HG03558 (cell line): ENCODE data around the gene CHURC1.

ENCODE experiments used
- ATAC-seq: cut with Tn5 transposase; IDR thresholded peaks from one replicate; pipeline ENCODE4 v1.9.1; 2021; ENCODE audit warnings: moderate number of reproducible peaks; ENCODE audit not compliant: unreplicated experiment; ENCODE audit errors: extremely low read depth

CHURC1 gene

DNA sequence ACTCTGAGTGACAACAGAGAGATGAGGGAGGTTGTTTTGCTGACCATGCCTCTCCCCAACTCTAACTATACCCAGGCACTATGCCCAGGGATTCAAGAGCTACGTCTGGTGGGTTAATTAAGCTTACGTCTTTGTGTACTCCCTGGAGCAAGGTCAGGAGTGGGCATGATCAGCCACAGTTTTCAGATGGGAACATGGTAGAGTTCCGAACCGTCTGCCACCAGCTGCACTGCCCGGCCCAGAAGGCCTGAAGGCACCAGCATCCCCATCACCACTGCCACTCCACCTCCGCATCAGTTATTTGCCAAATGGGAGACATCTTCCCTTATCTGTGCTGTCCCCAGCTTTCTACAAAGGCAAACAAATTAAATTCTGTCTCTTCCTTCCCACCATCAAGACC is 39.4 kb downstream of the CHURC1 start:
- ATAC-seq = no peak

DNA sequence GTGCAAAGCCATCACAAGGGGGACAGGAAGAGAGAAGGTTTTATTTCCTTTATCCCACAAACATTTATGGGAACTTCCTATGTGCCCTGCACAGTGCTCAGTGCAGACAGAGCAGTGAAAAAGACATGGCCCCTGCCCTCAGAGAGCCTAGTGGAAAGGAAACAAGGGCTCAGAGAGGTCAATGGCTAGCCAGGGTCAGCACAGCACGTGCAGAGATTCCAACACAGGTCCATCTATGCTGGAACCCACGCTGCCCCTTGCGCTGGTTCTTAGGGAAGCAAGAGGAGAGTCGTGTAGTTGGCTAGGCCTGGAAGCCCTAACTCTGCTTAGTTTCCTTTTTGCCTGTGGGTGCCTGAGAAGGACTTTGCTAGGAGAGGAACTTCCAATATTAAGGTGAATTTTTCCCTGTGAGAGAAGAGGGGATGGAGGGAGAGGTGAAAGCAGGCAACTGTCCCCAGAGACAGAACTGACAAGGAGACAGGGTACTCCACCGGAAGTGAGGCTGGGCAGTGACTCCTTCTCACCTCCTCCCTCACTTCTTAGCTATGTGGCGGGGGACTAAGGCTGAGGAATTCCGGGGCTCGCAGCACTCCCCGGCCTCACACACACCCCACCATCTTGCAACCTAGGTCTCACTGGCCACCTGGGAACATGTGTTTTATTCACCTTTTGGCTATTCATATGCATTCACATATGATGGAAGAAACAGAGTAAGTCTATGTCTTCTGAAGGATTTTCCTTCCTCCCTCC is 40.4 kb downstream of the CHURC1 start:
- no peak for ATAC-seq

DNA sequence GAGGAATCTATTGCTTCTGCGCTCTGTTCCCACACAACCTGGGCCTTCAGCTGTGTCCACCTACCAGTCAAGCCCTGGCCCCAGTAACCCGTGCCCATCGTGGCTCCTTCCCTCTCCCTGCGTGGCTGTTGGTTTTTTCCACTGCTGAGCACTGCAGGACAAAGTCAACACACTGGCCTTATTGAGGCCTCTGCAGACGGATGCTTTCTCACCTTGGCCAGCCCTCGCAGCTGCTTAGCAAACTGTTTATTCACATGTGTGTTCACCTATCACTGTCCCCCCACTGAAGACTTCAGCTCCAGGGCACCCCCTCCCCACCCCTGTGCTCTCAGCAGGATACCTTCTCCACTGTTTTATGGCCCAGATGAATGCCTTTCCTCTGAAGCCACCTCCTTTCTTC is 41.0 kb downstream of the CHURC1 start:
- no peak for ATAC-seq

DNA sequence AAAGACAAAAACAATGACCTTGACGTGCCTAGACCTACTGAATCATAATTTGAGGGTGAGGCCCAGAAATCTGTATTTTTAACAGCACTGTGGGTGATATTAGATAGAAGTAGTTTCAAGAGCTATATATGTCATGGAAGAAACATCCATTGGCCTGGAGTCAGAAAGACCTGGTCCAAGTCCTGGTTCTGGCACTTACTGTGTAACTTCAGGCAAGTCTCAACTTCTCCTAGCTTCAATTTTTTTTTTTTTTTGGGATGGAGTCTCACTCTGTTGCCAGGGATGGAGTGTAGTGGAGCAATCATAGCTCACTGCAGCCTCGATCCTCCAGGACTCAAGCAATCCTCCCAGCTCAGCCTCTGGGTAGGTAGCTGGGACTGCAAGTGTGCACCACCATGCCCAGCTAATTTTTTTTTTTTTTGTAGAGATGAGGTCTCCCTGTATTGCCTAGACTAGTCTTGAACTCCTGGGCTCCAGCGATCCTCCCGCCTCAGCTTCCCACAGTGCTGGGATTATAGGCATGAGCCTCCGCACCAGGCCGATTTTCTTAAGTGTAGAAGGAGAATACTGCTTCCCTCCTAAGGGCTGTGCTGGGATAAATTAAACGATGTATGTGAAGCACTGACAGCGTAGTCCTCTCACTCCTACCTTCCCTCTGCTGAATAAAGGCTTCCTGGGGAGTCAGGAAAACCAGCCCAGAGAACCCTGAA is 42.6 kb downstream of the CHURC1 start:
- ATAC-seq = no peak

DNA sequence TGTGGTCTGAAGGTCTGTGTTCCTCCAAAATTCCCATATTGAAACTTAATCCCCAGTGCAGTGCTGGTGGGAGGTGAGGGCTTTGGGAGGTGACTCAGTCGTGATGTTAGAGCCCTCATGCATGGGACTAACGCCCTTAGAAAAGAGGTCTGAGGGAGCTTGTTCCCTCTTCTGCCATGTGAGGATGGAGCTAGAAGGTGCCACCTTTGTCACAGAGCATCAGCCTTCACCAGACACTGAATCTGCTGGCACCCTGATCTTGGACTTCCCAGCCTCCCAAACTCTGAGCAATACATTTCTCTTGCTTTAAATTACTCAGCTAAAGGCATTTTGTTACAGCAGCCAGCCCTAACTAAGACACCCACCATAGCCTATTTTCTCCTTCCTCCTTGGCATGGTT is 43.9 kb downstream of the CHURC1 start:
- ATAC-seq = no peak

DNA sequence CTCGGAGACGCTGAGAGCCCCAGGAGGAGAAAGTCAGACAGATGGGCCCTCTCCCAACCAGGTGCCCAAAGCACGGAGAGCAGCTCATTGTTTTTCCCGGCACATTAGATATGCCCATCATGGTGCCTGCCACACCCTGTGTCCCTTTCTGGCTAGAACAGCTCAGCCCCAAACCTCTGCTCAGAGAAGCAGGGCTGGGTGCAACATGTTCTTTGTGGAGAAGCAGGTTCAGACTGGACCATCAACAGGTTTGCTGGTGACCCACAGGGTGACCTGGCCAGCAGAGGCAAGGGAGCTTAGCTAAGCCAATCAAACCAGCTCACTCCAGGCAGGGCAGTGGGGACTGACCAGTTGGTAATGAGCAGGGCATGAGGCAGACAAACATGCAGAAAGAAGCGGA is 44.5 kb downstream of the CHURC1 start:
- no peak for ATAC-seq

DNA sequence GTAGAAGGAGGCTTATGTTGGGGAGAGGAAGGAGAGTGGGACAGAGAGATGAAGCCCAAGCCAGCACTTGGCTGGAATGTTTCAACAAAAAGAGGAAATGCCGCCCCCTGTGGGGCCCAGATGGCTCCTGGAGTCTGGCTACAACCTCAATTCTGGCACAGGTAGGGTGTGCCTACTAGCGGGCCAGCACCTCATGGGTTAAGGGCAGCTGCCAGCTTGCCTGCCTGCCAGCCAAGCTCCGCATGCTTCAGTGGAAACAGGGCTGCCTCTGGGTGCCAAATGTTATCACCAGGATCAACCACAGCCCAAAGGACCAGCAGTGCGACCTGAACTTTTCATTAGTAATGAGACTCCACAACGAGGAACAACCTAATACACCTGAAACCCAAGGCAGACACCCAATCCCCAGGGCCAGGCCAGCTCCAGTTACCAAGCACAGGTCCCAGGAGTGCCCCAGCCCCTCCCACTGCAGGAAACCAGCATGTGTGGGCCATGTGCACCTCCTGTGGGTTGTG is 46.6 kb downstream of the CHURC1 start:
- ATAC-seq = no peak

DNA sequence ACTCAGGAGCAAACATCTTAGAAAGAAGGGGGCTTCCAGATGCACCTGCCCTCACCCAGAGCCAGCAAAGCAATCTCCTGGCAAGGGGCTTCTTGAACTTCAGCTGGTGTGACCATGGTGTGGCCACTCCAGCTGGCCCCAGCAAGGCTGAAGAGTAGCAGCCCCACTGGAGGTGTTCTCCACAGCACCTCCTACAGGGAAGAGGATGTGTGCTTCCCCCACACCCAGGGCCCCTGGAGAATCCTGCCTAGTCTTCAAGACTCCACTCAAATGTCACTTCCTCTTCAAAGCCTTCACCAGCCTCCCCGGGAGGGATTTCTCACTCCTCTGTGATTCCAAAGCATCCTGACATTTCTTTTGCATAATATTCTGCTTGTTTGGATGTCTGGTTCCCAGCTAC is 49.4 kb downstream of the CHURC1 start:
- ATAC-seq = no peak

DNA sequence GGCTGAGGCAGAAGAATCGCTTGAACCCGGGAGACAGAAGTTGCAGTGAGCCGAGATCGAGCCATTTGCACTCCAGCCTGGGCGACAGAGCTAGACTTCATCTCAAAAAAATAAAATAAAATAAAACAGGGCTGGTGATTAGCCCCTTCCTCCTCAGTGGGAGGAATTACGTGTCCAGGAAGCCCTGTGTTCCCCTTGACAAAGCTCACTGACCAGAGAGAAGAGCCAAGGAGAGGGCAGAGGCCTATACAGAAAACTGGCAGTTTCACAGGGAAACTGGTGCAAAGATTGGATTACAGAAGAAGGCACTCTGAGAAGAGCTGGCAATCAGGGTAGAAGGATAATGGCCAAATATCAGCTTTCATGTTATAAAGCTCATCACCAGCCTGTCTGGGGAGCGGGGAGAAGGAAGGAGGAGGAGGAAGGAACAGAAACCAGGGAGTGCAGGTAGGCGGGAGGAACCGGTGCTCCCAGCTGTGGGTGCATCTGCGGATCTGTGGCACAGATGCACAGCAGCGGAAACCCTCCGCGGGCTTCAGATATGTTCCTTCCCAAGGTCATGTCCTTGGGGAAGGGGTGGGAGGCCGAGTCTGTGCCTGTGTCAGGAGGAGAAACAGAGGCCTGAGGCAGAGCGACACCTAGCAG is 51.2 kb downstream of the CHURC1 start:
- no peak for ATAC-seq

DNA sequence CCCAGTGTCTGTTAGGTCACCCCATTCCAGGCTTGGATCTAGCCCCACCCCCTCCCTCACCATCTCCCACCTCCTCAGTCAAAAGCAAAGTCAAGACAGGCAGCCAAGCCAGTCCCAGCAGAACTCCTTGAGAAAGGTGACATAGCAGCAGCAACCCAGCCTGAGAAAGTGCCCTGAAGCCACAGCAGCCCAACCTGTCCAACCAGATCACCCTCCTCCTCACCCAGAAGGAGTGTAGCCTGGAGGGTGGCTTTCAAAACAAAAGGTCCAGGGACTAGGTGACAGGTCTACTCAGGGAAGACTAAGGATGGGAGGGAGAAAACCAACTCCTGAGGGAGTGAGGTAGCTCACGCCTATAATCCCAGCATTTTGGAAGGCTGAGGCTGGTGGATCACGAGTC is 52.7 kb downstream of the CHURC1 start:
- ATAC-seq = no peak

DNA sequence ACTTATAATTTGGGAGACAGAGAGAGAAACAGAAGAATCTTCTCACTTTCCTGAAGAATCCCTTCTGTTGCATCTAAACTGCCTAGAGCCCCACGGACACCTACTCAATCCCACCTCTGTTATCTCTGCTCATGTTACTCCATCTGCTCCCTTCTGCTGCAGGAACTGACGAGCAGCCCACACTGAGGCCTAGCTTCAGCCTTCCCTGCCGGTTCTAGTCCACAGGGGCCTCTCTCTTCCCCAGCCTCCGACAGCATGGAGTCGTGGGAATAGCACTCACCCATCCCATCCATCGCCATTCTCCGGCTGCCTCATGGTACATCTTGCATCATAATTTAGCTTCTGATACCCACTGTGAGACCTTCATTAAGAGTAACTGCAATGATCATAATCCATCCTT is 53.9 kb downstream of the CHURC1 start:
- no peak for ATAC-seq

DNA sequence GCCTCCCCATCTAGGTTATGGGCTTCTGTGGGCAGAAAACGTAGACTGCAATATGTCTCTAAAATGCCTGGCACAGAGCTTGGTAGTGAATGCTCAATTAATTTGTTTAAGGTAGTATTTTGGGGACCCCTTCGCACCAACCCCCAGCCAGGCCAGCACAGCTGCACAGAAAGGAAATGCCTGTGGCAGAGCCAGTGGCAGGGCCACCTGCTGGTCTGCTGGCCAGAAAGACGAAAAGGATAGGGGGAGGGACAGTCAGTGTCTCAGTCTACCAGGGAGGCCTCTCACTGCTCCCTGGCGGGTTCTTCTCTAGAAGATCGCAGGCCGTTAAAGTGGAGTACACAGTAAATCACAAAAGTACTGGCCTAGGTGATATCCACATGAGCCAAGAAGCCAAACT is 54.4 kb downstream of the CHURC1 start:
- no peak for ATAC-seq

DNA sequence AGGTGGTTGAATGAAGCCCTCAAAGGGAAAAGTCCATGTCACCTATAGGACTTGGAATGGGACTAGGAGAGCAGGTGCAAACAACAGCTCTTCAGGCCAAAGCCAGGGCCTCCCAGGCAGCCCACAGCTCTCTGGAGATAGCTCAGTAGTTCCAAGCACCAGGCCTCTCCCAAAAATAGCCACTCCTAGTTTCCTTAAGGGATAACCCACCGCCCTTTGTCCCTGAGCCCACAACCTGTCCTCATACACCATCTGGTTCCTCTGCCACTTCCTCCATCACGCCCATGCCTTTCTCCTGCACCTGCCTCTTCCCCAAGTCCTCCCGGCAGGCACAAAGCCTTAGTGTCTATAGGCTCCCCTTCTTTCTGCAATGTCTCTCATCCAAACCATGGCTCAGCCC is 55.8 kb downstream of the CHURC1 start:
- no peak for ATAC-seq

DNA sequence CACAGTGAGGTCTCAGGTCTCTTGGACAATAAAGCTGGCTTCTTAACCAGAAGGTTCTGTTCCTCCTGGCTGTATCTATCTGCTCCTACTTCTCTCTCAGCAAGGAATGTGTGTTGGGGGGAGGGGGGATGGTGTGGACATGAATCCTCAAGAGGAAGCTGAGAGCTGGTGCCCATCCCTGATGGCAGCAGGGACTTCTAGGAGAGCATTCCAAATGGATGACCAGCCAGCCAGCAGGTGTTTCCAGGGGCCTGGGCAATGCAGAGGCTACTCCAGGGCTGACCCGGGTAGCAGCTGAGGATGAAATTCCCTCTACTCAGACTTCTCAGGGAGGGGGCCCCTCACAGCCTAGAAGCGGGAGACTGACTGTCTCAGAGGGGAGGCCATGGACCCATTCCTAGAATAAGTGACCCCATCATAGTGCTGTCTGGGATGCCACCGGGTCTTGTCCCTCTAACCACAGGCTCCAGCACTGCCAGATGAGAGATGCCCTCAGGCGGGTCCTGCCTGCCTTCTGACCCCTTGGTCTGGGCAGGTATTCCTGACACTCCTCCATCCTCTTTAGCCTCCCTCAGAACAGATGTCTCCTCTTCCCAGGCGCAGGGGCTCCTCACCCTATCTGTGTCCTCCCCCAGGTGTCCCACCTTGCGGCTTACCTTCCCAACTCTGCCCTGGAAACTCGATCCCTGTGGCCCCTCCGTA is 56.7 kb downstream of the CHURC1 start:
- no peak for ATAC-seq

DNA sequence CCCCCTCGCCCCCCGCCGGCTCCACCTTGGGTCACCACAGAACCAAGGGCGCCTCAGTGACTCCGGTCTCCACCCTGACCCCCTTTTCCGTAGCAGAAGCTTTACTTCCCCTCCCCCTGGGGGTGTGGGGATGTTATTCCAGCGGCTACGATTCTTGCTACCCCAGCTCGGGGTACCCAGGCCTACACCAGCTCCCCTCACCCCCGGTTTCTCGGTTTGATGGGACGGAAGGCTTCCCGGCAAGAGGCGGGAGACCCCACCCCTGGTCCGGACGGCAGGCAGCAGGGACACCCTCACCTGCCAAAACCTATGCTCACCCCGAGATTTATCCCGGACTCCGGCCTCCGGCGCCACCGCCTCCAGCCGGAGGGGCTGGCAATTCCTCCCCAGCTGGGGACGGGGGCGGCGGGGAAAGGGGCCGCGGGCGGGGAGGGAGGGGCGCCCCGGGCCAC is 57.3 kb downstream of the CHURC1 start:
- ATAC-seq = no peak

DNA sequence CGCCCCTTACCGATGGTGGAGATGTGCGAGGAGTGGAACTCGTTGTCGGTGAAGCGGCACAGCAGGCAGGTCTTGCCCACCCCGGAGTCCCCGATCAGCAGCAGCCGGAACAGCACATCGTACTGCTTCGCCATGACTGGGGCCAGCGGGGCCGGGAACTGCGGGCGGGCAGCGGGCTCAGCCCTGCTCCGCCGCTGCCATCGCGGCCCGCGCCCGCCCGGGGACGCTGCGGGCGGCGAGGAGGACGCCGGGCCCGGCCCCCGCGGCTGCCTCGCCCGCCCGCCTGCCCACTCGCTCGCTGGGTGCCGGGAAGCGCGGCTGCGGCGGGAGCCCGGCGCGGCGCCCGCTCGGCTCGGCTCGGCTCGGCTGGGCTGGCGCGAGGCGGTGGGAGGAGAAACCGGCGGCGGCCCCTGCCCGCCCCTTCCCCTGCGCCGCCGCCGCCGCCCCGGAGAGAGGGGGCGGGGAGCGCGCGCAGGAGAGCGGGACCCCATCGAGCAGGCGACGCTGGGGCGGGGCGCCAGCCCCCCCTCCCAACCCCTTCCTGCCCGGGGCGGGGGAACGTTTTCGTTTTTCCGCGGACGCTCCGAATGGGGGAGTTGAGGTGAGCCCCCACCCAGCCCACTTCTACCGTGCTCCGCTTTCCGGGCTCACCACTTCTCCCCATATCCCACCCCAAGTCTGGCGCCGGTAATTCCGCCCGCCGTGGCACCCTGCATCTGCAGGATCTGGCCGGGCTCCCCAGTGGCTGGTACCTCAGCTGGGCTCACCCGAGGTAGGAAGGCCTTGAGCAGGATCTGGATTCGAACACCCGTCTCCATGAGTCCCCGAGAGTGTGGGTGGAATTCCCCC is 57.9 kb downstream of the CHURC1 start, which contains the start of gene RAB15:
Gene RAB15, minus strand, starts transcription at position 394 of the 849 bp plus-strand sequence. Its CDS starts 260 bp downstream, at position 134.
- no peak for ATAC-seq

DNA sequence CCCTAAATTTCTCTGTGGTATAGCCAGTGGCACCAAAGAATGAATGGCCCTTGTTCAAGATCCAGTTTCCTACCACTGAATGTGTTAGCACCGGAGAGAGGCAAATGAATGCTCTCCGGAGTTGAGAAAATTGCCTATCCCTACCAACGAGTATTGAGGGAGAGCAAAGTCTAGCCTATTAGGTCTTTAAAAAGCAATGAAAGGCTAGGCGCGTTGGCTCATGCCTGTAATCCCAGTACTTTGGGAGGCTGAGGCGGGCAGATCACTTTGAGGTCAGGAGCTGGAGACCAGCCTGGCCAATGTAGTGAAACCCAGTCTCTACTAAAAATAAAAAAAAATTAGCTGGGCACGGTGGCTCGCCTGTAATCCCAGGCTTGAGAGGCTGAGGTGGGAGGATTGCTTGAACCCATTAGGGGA is 58.8 kb downstream of the CHURC1 start:
- no peak for ATAC-seq

DNA sequence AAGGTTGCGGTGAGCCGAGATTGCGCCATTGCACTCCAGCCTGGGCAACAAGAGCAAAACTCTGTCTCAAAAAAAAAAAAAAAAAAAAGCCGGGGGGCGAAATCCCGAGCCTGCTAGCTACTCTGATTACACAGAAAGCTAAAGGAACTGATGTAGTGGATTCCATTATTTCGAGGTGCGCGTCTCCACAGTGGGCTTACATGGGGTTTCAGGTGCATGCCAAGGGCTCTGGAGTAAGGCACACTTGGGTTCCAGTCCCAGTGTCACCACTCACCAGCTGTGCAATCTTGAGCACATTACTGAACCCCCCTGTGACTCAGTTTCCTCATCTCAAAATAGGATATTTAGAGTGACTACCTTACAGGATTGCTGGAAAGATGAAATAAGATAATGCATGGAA is 59.6 kb downstream of the CHURC1 start:
- ATAC-seq = no peak

DNA sequence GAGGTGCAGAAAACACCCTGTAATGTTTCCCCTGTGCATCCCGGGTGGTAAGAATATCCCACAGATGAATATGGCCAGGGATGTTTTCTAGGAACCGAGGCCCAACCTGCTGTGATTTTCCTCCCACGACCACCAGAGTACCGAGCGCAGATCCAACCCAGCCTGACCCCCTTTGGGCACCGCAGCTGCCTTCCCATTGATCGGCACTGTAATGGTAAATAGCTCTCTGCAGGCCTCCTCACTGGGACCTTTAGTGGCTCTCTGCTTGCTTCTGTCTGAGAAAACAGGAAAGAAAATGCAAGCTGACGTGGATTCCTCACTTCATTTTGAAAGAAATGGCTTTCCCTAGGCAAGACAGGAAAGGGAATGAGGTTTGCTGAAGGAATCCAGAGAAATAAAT is 60.3 kb downstream of the CHURC1 start:
- ATAC-seq = no peak
